HG02610 (cell line): ENCODE data around the gene ARHGAP10.
A peak's percentile ranks its signal among the peaks of the same experiment; 100 is the strongest.
"Not testable (repeated sequence)": the region's sequence is repeated elsewhere in the genome, so short reads cannot be mapped to it uniquely, and the experiment has no call there.

Experiments
- ATAC-seq: cut with Tn5 transposase; IDR thresholded peaks from one replicate; pipeline ENCODE4 v1.9.1; 2021; ENCODE audit warnings: mild to moderate bottlenecking, moderate library complexity; ENCODE audit not compliant: unreplicated experiment

ARHGAP10 gene

DNA sequence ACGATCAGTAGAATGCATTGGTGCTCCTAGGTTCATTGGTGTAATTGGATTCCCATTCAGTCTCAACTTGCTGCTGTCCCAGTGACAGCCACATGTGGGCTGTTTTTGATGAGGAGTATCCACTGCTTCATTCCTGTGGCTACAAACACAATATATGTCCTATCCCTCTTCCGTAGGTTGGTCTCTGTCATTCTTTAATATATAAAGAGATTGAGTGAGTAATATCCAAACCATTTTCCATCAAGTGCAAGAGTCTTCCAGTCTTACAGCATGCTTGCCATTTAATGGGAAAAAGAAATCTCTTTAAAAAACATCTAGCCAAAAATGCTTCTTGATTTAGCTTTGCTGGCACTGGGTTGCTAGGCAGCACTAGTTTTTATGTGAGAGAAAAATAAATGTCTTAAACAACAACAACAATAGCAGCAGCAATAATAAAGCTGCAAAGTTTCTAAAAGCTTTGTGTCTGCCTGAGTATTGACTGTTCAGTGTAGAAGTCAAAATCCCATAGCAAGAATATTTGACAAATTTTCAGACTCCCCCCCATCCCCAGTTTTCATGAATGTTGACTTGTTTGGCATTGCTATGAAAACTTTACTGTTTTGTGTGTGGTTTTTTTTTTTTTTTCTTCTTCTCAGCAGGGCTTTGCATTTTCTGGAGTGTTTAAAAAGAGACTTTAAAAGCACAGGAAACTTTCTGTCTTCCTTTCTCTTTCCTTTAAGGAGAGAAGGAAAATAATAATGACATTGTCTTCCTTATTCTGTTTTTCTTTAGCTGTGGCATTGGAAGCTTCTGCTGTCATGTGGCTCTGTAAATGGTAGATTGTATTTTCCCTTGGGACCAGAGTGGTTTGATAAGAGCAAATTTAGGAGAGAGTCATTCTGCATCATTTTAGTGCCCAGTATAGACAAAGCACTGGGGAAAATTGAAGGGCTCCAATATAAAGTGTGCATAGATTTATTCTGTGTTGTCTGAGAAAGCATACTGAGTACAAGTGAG is 244.3 kb downstream of the ARHGAP10 start:
- no peak for ATAC-seq

DNA sequence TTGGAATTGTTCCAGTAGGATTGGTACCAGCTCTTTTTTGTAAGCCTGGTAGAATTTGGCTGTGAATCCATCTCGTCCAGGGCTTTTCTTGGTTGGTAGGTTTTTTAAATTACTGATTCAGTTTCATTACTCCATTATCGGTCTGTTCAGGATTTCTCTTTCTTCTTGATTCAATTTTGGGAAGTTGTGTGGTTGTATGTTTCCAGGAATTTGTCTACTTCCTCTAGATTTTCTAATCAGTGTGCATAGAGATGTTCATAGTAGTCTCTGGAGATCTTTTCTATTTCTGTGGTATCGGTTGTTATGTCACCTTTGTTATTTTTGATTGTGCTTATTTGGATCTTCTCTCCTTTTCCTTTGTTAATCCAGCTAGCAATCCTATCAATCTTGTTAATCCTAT is 248.7 kb downstream of the ARHGAP10 start:
- ATAC-seq: no peak

DNA sequence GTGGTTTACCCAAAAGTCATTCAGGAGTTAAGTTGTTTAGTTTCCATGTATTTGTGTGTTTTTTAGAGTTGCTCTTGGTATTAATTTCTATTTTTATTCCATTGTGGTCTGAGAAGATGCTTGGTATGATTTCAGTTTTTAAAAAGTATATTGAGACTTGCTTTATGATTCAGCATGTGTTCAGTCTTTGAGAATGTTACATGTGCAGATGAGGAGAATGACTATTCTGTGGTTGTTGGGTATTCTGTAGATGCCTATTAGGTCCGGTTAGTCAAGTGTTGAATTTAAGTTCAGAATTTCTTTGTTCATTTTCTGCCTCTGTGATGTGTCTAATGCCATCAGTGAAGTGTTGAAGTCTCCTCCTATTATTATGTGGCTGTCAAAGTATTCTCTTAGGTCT is 249.4 kb downstream of the ARHGAP10 start:
- peak; percentile 100 for ATAC-seq

DNA sequence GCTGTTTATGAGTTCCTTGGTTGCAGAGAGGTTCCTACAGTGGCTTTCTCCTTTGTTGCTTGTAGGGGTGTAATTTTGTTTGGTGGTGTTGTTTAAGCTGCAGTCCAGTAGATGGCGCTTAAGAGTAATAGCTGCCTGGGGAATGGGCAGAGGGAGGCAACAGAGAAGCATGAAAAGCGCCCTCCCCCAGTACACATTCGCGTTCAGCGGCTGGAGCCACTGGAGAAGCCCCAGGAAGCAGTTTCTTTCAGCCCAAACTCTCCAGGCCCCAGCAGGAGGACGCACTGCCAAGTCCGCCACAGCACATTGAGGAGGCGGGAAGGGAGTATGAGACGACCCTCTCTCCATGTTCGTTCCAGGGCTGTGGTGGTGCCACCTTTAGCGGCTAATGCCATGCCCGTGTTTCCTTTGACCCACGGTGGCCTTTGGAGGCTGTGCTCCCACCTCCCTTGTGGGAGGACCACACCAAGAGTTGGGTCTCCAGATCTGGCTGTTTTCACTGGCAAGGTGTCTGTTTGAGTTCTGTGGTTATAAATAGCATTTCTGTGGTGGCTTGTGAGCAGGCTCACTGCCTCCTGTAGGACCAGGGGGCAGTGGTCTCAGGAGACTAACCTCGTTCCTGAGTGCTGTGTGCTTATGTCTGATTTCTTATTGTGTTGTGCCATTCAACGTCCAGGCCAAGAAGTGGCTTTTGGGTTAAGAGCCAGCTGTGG is 252.3 kb downstream of the ARHGAP10 start:
- ATAC-seq: no peak

DNA sequence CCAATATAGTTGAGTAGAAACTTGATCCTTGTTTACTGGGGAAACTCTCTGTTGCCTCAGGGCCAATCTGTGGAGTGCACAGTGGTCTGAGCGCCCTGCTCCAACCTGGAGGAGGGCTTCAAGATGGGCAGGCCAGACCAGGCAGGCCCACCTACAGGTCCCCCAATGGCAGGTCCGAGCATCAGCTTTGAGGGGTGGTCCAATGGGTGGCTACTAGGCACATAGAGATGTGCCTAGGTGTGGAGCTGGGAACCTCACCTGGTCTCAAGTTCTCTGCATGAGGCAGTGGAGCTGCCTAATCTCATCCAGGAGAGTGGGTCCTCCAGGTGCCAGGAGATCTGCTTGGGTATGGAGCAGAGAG is 252.9 kb downstream of the ARHGAP10 start:
- no peak for ATAC-seq

DNA sequence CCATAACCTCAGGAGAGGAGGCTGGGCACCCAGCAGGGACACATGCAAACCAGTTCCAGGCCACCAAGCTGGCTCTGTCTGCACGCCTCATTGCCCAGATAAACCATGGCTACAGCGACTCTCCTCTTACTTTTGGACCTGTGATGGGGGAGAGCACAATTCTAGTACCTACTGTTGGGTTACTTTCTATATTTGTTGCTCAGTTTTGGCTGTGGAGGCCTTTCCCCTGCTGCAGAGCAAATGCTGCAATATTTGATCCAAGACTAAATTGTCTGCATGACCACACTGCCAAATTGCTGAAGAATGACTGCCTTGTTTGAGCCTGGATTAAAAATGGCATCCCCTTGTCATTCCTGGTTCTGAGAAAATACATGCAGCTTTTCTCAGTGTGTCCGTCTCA is 253.5 kb downstream of the ARHGAP10 start:
- no peak for ATAC-seq

DNA sequence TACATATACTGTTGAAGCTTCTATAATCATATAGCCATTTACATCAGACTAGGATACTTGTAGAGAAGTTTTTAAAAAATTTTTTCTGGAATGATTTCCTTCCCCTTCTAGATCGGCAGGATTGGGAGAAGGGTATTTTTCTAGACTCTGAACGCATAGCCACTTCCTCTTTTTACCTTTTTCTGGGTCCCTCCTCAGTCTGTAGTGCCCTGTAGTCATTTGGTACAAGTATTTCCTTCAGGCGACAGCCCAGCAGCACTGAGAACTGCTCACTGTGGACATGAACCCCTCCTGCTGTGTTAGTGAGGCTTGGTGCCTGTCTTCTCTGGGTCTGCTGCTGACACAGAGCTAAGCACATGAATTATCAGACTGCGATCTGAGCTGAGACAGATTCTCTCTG is 255.4 kb downstream of the ARHGAP10 start:
- ATAC-seq: peak; percentile 86

DNA sequence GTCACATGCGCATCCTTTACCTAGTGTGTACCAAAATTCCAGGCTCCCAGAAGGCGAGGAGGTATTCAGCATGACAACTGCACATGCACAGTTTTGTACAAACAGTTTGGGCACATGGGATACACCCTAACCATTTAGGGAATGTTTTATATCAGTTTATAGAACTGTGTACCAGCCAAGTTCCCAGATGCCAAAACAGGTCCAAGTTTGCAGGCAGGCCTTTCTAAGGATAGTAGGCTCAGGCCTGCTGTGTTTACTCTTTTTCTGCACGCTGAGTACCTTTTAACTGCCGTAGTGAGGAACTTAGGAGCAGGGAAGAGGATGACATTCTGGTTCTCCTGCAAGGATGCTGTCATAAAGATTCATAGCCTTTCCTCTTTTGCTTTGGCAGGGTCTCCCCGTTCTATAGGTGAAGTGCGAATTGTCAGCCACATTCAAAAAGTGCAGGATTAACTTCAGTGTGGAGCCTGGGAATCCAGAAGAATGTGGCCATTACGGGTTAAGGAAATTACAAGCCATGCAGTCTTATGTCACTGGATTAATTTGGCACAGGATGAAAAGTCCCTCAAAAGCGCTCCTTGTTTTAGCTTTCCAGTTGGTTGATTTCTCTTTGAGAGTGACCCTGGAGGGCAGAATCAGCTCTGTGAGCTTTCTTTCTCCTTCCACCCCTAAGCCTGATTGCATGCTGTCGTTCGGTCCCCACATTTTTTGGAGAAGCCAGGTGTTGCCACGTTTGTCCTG is 259.8 kb downstream of the ARHGAP10 start:
- no peak for ATAC-seq

DNA sequence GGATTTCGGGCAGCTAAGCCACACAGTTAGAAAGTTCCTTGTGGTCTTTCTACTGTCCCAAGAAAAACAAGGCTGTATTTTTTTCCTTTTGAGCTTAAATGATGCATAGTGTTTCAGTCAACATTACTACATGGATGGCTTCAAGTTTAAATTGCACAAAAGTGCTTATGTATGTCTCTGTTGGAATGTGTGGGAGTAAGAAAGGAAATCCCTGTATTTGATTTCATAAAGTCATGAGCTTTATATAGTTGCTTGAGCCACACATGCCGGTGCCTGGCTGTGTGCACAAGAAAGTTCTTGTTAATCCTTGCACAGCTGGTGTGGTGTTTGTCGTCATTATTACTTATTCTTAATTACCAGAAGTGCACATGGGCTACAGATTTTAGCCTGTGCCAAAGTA is 262.2 kb downstream of the ARHGAP10 start:
- no peak for ATAC-seq

DNA sequence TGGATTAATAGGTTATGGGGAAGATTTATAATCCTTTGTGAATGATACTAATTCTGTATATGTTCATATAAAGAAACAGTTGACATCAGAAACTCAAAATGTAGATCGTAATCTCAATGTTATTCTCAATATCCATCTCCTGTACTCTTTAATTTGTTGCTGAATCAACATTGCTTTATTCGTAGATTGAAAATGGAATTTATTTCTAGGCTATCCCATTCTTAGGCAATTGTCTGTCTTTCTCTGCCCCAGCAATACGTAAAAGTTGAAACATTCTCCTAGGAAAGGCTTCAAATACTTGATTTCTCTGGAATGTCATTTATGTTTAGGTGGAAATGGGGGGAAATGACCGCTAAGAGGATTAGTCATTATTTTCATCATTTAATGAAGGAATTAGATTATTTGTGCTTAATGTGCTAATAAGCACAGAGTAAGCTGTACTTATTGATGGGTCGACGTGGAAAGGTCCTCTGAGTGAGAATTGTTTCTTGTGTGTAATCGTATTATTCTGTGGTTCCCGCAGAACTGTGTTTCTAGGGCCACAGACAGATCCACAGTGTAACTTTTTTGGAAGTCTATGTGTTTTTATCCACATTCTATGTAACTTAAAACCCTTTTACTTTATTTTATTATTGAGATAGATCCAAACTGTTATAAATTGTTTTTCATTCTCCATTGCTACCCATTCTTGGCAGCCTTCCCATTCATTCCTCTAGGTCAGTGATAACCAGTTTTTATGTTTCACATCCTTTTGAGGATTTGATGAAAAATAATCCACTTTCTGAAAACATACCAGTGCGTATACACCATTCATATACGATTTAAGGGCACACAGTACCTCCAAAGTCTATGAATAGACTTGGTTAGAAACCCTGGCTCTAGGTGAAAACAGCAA is 262.9 kb downstream of the ARHGAP10 start:
- no peak for ATAC-seq

DNA sequence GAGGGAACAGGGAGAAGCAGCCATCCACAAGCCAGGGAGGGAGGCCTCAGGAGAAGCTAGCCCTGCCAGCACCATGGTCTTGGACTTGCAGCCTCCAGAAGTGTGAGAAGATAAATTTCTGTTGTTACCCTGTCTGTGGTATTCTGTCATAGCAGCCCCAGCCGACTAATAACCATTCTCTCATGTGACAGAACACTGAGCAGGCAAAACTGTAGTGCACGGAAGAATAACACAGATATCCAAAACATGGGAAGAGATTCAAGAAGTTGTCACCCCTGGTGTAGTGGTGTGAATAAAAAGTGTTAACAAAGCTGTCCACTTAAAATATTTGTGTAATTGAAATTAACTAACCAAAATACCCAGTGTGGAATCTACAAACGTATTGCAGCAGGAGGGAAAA is 265.0 kb downstream of the ARHGAP10 start:
- no peak for ATAC-seq

DNA sequence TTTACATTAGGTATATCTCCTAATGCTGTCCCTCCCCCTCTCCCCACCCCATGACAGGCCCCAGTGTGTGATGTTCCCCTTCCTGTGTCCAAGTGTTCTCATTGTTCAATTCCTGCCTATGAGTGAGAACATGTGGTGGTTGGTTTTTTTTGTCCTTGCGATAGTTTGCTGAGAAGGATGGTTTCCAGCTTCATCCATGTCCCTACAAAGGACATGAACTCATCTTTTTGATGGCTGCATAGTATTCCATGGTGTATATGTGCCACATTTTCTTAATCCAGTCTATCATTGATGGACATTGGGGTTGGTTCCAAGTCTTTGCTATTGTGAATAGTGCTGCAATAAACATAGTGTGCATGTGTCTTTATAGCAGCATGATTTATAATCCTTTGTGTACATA is 268.1 kb downstream of the ARHGAP10 start:
- ATAC-seq: not testable (repeated sequence)

DNA sequence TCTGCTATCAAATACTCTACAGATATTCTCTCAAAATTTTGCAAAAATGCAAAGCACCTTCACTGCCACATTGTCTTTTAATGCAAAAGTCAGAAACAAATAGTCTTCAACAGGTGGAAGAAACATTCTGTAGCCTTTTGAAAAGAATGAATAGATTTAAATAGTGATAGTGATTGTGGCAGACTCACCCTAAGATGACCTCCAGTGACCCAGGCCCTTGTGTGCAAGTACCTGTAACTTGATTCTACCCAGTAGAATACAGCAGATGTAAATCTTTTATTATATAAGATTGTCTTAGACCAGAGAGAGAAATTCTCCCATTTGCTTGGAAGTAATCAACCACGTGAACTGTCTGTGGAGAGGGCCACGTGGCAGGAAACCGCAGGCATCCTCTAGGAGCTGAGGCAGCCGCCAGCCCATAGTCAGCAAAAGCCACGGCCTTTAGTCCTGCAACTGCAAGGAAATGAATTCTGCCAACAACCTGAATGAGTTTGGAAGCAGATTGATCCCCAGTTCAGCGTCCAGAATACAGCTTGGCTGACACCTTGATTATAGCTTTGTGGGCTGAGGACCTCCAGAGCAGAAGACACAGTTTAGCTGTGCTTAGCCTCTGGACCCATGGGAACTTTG is 272.5 kb downstream of the ARHGAP10 start:
- ATAC-seq: no peak

DNA sequence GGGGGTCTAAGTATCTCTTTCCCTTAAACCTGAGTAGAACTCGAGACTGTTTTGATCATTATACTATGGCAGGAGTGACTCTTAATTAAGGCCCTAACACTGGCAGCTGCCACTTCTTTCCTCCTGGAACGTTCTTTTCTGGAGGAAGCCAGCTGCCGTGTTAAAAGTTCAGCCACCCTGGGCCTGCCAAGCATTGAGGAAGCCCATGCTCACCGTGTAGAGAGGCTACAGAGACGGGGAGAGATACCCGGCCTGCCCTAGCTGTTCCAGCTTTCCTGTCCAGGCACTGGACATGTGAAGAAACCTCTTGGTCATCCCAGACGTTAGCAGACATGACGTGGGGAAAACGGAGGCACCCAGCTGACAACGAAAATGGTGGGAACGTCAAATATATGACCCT is 274.1 kb downstream of the ARHGAP10 start:
- no peak for ATAC-seq

DNA sequence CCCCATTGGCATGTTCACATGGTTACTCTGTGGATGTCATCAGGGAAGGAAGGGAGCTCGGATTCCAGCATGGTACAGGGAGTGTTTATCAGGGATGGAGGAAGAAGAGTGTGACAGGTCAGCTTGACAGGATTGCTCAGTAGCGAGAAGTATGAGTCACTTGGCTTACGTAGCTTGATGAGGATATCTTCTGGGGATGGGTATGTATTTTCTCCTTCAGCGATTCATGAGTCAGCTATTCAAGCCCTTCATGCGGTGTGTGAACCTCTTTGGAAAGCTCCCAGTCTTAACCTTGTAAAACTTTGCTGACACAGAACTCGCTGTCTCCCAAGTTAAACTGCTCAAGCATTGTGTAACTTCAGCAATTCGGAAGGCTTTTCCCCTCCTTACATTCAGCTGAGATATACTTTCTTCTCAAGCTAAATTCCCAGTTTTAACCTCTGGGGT is 275.4 kb downstream of the ARHGAP10 start:
- ATAC-seq: peak; percentile 77

DNA sequence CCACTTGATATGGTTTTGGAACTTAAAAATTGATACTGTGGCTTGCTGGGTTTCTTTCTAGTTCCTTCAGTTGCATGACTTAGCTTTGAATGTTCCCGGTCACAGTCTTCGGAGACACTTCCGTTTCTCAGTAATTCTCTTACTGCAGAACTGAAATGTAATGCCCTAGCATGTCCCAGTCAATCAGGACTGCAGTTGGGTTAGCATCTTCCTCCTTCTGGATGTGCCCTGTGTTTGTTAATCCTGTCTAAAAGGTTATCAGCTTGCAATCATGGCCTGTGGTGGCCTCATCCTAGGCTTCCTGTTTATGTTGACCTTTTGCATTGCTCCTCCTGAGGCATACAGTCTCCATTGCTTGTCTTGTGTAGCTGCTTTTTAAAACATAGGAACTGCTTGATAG is 275.9 kb downstream of the ARHGAP10 start:
- peak; percentile 61 for ATAC-seq

DNA sequence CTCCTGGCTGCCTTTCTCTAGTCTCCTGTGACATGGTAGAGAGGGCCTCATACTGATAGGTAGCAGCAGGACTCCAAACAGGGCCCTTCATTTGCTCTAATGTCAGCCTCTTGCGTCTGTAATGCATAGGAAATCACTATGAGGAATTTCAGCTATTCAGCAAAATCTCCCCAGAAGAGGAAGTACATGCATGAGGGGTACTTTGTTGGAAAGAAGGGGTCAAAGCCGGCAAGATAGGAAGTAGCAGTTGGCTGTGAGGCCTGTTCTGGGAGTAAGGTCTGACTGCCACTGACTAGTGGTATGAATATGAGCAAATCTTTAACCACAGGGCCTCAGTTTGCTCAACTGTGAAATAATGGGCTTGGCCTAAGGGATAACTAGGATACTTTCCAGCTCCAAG is 283.2 kb downstream of the ARHGAP10 start:
- ATAC-seq: peak; percentile 68

DNA sequence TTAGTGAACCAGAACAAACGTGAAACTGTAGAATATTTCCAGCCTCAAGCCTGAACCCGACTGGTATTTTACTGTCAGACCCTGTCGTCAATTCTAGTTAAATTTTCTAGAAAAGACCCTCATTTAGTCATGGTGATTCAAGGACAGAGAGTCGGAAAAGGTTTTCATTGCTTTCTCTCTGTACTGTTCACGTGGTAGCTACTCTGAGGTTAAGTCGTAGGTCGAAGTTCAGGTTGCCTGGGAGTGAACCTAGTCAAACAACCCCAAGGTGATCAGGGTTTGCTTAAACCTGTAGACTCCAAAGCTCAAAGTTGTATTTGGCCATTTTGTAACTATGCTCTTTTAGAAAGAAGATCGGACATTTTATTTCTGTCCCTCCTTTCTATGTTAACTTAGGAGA is 283.6 kb downstream of the ARHGAP10 start:
- ATAC-seq: no peak

DNA sequence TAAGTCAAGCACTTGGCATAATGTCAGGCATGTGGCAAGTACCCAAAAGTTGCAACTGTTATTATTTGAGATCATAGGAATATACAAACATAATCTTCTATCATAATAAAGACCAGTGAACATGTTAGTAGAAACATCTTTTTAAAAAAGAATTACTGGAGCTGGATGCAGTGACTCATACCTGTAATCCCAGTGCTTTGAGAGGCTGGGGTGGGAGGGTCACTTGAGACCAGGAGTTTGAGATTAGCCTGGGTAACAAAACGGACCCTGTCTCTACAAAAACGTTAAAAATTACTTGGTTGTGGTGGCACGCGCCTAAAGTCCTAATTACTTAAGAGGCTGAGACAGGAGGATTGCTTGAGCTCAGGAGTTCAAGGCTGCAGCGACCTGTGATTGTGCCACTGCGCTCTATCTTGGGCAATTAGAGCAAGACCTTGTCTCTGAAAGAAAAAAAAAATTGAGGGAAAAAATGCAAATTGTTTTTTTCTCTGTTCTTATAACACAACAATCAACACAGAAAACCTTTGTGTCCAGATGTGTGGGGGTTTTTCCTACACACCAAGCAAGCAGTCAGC is 284.3 kb downstream of the ARHGAP10 start:
- no peak for ATAC-seq

DNA sequence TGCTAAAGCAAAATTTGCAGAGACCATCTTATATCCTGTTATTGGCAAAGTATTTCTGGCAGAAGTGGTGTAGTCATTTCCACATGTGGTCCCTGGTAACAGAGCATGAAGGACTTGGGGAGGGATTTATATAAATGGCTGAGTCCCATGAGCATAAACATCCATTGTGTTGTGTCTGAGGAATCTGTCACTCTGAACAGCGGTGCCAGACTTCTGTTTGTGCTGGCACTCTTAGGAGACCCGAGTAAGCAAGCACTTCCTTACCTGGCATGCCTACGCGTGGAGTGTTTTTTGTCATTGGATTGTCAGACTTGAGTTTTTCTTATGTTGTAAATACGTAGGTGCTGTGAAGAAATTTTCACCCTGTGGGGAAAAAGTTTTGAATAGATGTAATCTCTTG is 285.9 kb downstream of the ARHGAP10 start:
- no peak for ATAC-seq
